PFSK-1 (cell line): ENCODE measurements around the gene FGF5.

ENCODE experiments used
- FOXP2 ChIP-seq: optimal IDR thresholded peaks from 2 replicates; pipeline ENCODE3; 2011; ENCODE audit warnings: borderline replicate concordance, control low read depth, inconsistent platforms; ENCODE audit not compliant: insufficient read depth; ENCODE audit errors: extremely low read length, extremely low read depth
- POLR2AphosphoS5 ChIP-seq: IDR thresholded peaks from 2 replicates; pipeline ENCODE4 v1.6.1; 2012; ENCODE audit warnings: low read depth, mild to moderate bottlenecking, control low read depth, low read length, moderate library complexity
- SIN3A ChIP-seq: IDR thresholded peaks from 2 replicates; pipeline ENCODE4 v1.6.1; 2012; ENCODE audit warnings: mild to moderate bottlenecking, low read length, moderate library complexity, borderline replicate concordance; ENCODE audit not compliant: insufficient read depth
- TAF1 ChIP-seq: IDR thresholded peaks from 2 replicates; pipeline ENCODE4 v1.6.1; 2012; ENCODE audit warnings: low read length, control low read depth, borderline replicate concordance; ENCODE audit not compliant: insufficient read depth
- TF ChIP-seq, protein P1 (sequence below), 2 experiments: IDR thresholded peaks; 2 replicates each; pipeline versions ENCODE4 v1.6.1 to v1.8.0; 2011 to 2012; ENCODE audit warnings: low read depth in 2 of 2, low read length in 2 of 2, control low read depth in 1 of 2, inconsistent platforms in 1 of 2, mild to moderate bottlenecking in 1 of 2, moderate library complexity in 1 of 2; ENCODE audit not compliant: insufficient read depth in 1 of 2

FGF5 gene

DNA sequence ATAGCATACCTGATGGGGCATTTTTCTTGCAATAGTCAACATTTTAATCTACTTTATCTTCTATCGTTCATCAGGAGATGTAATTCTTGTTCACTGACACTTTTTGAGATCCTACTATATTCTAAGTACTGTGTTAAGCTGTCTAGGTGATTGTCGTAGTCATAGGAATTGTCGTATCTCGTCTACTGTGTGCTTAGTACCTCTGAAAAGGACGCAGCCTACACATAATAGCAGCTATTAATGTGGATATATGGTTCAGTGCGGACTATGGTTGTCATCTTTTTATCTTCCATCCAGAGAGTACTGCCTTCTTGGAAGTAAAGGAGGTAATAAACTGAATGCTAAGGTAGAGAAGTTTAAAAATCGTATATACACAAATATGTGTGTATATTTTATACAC is 47.2 kb downstream of the FGF5 start:
- no peak for TF ChIP-seq POLR2AphosphoS5
- no peak for TF ChIP-seq TAF1
- TF ChIP-seq, protein P1, sequence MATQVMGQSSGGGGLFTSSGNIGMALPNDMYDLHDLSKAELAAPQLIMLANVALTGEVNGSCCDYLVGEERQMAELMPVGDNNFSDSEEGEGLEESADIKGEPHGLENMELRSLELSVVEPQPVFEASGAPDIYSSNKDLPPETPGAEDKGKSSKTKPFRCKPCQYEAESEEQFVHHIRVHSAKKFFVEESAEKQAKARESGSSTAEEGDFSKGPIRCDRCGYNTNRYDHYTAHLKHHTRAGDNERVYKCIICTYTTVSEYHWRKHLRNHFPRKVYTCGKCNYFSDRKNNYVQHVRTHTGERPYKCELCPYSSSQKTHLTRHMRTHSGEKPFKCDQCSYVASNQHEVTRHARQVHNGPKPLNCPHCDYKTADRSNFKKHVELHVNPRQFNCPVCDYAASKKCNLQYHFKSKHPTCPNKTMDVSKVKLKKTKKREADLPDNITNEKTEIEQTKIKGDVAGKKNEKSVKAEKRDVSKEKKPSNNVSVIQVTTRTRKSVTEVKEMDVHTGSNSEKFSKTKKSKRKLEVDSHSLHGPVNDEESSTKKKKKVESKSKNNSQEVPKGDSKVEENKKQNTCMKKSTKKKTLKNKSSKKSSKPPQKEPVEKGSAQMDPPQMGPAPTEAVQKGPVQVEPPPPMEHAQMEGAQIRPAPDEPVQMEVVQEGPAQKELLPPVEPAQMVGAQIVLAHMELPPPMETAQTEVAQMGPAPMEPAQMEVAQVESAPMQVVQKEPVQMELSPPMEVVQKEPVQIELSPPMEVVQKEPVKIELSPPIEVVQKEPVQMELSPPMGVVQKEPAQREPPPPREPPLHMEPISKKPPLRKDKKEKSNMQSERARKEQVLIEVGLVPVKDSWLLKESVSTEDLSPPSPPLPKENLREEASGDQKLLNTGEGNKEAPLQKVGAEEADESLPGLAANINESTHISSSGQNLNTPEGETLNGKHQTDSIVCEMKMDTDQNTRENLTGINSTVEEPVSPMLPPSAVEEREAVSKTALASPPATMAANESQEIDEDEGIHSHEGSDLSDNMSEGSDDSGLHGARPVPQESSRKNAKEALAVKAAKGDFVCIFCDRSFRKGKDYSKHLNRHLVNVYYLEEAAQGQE (IDR thresholded peaks at IDR 0.05; ENCODE audit: insufficient read depth in 1 of 2, low read depth in 2 of 2, low read length in 2 of 2), result no peak

DNA sequence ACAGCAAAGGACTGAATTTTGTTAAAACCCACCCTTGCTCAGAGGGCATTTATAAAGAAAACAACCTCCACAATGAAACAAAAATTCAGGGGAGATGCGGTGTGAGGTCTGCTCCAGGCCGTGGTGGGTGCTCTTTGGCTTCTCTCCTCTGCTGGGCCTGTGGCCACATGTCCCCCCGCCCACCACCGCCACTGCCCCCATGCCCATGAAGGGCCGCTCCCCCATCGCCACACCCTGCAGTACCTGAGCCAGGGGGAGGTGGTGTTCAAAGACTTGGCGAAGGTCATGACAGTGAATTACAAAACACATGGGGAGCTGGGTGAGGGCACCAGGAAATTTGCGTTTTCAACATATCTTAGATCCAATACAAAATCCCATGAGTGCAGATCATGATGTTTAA is 54.9 kb downstream of the FGF5 start:
- TF ChIP-seq SIN3A, result no peak
- TF ChIP-seq TAF1, result no peak
- TF ChIP-seq, protein P1 (IDR thresholded peaks at IDR 0.05; ENCODE audit: insufficient read depth in 1 of 2, low read depth in 2 of 2, low read length in 2 of 2), result no peak
- TF ChIP-seq FOXP2, result no peak
- TF ChIP-seq POLR2AphosphoS5, result no peak

DNA sequence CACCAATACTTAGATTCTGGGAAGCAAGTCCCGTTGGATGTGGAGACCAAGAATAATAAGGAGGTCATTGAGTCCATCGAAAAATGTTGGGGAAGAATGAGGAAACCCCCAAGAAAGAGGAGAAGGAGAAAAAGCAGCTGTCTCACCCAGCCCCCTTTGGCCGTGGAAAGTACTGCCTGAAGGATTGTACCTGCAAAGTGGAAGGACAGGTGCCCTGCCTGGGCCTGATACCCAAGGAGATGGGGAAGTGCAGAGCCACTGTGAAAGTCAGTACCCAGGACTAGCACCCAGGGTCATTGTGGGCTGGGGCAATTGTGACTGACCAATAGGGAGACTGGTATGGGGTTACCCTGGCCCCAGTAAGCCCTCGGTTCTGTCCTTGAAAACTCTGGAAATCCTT is 55.3 kb downstream of the FGF5 start:
- TF ChIP-seq, protein P1 (IDR thresholded peaks at IDR 0.05; ENCODE audit: insufficient read depth in 1 of 2, low read depth in 2 of 2, low read length in 2 of 2), result no peak
- TF ChIP-seq FOXP2 (no peak), SIN3A (no peak), TAF1 (no peak), POLR2AphosphoS5 (no peak)

DNA sequence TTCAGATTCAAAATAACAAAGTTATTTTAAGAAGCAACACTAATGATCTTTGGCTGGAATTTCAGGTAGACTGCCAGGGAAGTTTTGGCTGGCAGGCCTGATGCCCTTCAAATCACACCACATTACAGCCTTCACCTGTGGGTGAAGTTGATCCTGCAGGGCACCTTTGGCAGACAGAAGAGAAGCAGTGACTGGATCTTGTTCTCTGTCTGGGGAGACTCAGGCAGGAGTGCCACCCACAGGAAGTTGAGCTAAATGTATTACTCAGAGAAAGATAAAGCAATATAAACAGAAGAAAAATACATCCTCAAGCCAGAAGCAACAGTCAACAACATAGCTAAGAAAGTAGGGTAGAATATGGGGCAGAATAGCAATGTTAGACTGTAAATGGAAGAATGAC is 56.3 kb downstream of the FGF5 start:
- TF ChIP-seq TAF1 (no peak), FOXP2 (no peak), POLR2AphosphoS5 (no peak), SIN3A (no peak)
- TF ChIP-seq, protein P1 (IDR thresholded peaks at IDR 0.05; ENCODE audit: insufficient read depth in 1 of 2, low read depth in 2 of 2, low read length in 2 of 2), result no peak

DNA sequence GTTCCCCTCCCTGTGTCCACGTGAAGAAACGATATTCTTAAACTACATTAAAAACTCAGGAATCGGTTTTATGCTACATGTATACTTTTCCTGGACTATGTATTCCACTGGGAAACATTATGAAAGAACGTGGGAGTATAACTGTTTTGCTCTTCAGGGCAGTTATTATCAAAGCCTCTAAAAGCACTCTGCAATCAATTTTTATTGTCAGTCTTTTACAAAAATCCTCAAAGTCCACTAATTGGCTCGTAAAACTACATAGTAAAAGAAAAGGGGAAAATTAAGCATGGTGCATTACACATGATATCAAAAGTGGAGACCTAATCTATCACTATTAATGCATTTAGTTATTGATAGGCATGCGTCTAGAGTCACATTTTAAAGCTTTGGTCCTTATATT is 57.7 kb downstream of the FGF5 start:
- TF ChIP-seq TAF1 (no peak), FOXP2 (no peak), POLR2AphosphoS5 (no peak), SIN3A (no peak)
- TF ChIP-seq, protein P1 (IDR thresholded peaks at IDR 0.05; ENCODE audit: insufficient read depth in 1 of 2, low read depth in 2 of 2, low read length in 2 of 2), result no peak
